ENCODE measurements around the gene GNPTG.

GNPTG gene

DNA sequence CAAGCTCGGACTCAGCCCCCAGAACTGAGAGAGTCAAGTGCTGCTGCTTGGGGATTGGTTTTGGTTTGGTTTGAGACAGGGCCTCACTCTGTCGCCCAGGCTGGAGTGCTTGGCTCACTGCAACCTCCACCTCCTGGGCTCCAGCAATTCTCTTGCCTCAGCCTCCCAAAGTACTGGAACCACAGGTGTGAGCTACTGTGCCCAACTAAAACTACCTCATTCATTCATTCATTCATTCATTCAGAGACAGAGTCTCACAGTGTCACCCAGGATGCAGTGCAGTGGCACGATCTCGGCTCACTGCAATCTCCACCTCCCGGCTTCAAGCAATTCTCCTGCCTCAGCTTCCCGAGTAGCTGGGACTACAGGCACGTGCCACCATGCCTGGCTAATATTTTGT lies 38.0 kb downstream of the GNPTG start:
- H3K4me3 ChIP-seq (ENCODE audit: low read length): no peak overlapping the region
- TF ChIP-seq, protein P1, sequence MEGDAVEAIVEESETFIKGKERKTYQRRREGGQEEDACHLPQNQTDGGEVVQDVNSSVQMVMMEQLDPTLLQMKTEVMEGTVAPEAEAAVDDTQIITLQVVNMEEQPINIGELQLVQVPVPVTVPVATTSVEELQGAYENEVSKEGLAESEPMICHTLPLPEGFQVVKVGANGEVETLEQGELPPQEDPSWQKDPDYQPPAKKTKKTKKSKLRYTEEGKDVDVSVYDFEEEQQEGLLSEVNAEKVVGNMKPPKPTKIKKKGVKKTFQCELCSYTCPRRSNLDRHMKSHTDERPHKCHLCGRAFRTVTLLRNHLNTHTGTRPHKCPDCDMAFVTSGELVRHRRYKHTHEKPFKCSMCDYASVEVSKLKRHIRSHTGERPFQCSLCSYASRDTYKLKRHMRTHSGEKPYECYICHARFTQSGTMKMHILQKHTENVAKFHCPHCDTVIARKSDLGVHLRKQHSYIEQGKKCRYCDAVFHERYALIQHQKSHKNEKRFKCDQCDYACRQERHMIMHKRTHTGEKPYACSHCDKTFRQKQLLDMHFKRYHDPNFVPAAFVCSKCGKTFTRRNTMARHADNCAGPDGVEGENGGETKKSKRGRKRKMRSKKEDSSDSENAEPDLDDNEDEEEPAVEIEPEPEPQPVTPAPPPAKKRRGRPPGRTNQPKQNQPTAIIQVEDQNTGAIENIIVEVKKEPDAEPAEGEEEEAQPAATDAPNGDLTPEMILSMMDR (IDR thresholded peaks at IDR 0.05; ENCODE audit: insufficient read depth, low read depth, low read length, missing control alignments): no peak
- DNase-seq (ENCODE audit: low read depth): no peak

DNA sequence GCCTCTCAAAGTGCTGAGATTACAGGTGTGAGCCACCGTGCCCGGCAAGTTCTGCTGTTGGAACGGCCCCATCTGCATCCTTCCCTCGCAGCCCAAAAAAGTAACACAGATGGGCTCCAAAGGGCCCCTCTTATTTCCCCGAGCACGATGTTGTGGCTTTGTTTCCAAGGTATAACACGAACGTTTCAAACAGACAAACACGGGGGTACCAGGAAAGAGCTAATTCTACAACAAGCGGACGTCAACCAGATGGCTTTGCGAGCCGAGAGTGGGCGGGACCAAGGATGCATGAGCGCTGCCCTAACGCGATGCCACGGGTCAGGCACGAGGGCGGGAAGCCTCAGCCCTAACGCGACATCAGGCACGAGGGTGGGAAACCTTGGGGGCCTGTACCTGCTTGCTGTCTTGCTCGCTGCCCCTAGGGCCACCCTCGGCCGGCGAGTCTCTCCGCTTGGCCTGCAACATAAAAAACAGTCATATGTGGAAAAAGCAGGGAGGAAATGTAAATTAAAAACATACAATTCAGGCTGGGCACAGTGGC lies 38.6 kb downstream of the GNPTG start:
- DNase-seq (ENCODE audit: low read depth): no peak
- TF ChIP-seq, protein P1 (IDR thresholded peaks at IDR 0.05; ENCODE audit: insufficient read depth, low read depth, low read length, missing control alignments): no peak

DNA sequence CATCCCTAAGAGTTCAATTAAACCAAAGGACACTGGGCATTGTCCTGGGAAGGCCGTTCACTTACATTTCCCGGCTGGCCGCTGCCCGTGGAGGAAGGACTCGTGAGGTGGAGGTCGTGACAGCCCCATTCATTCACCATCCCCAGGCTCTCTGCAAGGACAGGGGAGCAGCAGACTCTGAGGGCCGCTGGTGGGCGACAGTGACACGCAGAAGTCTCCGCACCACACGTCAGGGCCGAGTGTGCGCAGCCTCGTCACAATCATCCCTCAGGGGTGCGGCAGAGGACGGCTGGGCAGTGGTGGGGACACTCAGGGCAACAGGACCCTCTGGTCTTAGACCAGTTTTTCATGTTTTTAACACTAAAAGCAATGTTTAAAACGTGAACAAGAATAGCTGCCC lies 41.1 kb downstream of the GNPTG start:
- H3K4me3 ChIP-seq (ENCODE audit: low read length): no peak overlapping the region
- TF ChIP-seq, protein P1 (IDR thresholded peaks at IDR 0.05; ENCODE audit: insufficient read depth, low read depth, low read length, missing control alignments): no peak

More for the DNA sequence above, 38.6 kb downstream of the GNPTG start:
- no peak overlapping the region for H3K4me3 ChIP-seq (ENCODE audit: low read length)

DNA sequence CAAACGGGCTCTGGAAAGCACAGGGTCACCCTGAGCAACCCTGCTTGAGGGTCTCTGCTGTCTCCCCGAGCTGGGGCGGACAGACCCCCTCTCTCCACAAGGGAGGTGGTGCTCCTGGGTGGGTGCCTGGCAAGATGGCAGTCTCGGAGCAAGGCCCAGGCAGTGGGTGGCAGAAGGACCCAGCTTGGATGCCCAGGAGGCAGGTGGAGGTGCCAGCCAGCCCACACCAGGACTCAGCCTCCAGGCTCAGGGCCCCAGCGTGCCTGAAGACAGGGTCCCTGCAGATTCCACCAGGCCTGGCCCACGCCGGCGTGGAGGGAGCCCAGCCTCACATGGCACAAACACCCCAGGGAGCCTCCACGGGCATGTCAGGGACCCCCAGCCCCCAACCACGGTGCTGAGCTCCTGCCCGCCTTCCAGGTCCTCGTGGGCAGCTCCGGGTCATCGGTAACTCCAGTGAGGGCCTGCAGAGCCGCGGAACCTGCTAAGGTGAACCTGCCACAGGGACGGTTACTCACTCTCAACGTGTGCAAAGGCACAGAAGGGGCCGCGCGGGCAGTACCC lies 42.0 kb downstream of the GNPTG start:
- H3K4me3 ChIP-seq (ENCODE audit: low read length): no peak overlapping the region
- TF ChIP-seq, protein P1 (IDR thresholded peaks at IDR 0.05; ENCODE audit: insufficient read depth, low read depth, low read length, missing control alignments): no peak
- DNase-seq (ENCODE audit: low read depth): no peak

More for the DNA sequence above, 41.1 kb downstream of the GNPTG start:
- DNase-seq (ENCODE audit: low read depth): no peak

DNA sequence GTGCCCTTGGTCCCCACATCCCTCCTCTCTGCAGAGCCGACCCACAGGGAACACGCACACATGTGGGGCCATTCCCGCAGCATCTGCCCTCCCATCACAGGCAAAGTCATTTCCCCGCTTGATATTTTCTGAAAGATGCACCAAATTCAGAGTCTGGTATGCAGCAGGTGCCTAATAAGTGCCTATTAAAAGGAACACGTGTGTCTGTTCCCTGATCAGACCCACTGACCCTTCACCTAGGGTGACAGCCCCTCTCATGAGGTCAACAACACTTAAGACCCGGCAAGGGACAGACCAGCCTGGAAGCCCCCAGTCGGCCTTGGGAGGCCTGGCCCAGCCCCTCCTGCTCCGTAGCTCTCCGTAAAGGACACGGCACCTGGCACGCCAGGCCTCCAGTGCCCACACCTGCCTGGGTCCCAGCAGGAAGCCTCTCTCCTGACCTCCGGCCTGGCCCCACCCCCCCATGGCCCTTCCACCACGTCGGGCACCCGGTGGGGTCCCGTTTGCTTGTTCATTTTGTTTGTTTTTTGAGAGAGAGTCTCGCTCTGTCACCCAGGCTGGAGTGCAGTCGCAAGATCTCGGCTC lies 42.7 kb downstream of the GNPTG start:
- TF ChIP-seq, protein P1 (IDR thresholded peaks at IDR 0.05; ENCODE audit: insufficient read depth, low read depth, low read length, missing control alignments): no peak

DNA sequence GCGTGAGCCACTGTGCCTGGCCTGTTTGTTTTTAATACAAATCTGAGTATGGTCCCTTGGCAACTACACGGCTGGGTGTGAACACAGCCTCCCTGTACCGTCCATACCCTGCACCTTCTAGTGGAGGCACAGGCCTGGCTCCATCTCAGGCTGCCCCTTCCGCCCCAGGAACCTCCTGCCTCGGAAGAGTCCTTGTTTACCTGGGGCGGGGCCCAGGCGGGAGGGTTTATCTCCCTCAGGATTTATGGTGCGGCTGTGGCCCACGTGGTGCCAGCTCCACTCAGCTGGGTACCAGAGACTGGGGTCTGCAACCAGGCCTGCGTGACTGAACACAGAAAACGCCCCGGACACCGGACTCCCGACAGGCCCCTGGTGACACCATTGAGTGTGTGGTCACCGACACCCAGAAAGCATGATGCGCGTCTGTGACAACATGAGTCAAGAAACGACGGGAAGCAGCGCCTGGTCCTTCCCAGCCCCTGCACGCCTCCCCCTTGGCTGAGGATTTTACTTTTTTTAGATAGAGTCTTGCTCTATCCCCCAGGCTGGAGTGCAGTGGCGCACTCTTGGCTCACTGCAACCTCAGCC lies 43.8 kb downstream of the GNPTG start:
- no peak overlapping the region for H3K4me3 ChIP-seq (ENCODE audit: low read length)
- TF ChIP-seq, protein P1 (IDR thresholded peaks at IDR 0.05; ENCODE audit: insufficient read depth, low read depth, low read length, missing control alignments): no peak
- DNase-seq (ENCODE audit: low read depth): no peak

More for the DNA sequence above, 42.7 kb downstream of the GNPTG start:
- DNase-seq (ENCODE audit: low read depth): no peak
- no peak overlapping the region for H3K4me3 ChIP-seq (ENCODE audit: low read length)

Measured in epithelial cell of esophagus (primary cell).